GM19351 (cell line): ENCODE data around the gene FGR.
A peak's percentile ranks its signal among the peaks of the same experiment; 100 is the strongest.
"Not testable (repeated sequence)": the region's sequence is repeated elsewhere in the genome, so short reads cannot be mapped to it uniquely, and the experiment has no call there.

ENCODE experiments used
- ATAC-seq: cut with Tn5 transposase; IDR thresholded peaks from one replicate; pipeline ENCODE4 v1.9.1; 2021; ENCODE audit warnings: mild to moderate bottlenecking, moderate library complexity; ENCODE audit not compliant: unreplicated experiment

FGR gene

DNA sequence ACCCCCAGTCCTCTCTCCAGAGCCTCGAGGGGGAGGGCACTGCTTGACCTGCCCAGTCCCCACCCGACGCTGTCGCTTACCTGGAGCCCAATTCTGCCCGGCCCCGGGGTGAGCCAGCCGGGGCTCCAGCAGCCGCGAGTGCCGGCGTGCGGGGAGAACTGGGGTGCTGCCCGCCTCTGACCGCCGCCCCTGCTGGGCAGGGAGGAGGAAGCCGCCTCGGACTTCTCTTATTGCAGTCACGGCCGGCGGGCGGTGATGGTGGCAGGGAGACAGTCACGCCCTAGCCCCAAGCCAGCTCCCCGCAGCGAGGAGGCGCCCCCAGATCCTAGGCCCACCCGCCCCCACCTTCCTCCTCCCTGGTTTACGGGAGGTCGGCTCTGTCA lies at the start of gene FGR:
TSS of gene FGR (minus strand) at position 201 of the 383 bp plus-strand sequence. CDS start 11,269 bp downstream, outside the sequence.
- ATAC-seq, result no peak

DNA sequence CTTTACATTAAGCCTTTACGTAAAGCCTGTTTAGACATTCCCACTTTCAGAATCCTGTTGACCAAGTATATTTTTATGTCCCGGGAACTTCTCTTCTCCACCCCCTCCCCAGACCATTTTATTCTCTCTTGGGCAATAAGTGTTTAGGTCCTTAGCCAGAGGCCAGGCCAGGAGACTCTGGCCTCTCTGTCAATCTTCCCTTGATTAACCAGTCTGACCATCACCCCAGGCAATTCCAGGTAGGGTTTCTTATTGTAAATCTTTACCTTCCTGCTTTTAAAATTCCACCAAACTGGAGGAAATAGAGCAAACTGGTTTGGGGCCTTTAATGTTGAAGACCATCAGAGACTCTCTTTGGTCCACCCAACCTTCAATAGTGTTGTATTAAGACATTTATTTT lies 49.2 kb upstream of the FGR start:
- no peak for ATAC-seq

- no peak for ATAC-seq
Measured at GRCh38 chr1:27682351-27682944, 47.5 kb upstream of the FGR start.

GRCh38 chr1:27681580-27681979 lies 46.6 kb upstream of the FGR start:
- ATAC-seq, result not testable (repeated sequence)

GRCh38 chr1:27680225-27680791 lies 45.3 kb upstream of the FGR start:
- not testable (repeated sequence) for ATAC-seq

DNA sequence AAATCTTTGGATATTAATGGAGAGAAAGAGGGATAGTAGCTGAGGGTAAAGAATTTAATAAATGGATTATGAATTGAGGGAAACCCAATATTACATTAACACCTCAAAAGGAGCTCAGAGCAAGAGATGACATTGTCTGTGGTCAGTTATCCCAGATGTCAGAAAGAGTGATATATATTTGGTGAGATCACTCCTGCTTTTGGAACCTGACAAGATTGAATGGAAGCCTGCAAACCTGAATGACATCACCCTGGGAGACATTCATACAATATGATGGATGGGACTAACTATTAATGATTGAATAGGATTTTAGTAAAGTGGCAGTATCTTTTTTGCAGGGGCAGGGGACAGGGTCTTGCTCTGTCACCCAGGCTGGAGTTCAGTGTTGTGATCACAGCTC lies 43.8 kb upstream of the FGR start:
- no peak for ATAC-seq

DNA sequence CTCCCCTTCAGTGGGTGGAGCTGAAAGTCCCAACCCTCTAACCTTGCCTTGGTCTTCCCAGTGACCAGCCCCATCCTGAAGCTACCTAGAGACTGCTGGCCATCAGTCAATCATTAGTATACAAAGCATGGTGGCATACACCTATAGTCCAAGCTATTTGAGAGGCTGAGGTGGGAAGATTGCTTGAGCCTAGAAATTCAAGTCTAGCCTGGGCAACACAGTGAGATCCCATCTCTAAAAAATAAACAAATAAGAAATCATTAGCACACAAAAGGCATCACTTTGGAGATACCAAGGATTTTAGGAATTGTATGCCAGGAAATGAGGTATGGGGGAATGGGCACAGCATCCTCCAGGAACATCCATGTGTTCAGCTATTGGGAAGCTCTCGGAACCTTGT lies 41.4 kb upstream of the FGR start:
- ATAC-seq, result no peak

DNA sequence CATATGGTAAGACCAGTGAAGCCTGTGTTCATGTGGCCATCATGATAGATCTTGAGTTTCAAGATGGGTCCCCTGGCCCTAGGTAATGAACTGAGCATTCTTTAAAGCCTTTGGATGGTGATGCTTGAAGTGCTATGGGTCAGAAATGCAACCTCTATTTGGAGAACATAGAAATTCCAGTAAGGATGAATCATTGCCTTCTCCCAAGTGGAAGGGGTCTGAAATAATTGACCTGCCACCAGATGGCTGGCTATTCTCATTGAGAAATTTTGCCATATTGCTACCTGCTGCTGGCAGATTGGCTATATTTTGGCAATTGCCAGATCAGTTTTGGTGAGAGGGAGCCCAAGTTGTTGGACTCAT lies 37.7 kb upstream of the FGR start:
- no peak for ATAC-seq

- ATAC-seq, result peak; percentile 83
Measured at GRCh38 chr1:27671964-27672749, 37.2 kb upstream of the FGR start, which contains the start of gene IFI6. Gene IFI6 (minus strand): TSS chr1:27672192. CDS start chr1:27669314, 2,878 bp downstream.

GRCh38 chr1:27669876-27670275 lies 34.9 kb upstream of the FGR start:
- ATAC-seq, result no peak

DNA sequence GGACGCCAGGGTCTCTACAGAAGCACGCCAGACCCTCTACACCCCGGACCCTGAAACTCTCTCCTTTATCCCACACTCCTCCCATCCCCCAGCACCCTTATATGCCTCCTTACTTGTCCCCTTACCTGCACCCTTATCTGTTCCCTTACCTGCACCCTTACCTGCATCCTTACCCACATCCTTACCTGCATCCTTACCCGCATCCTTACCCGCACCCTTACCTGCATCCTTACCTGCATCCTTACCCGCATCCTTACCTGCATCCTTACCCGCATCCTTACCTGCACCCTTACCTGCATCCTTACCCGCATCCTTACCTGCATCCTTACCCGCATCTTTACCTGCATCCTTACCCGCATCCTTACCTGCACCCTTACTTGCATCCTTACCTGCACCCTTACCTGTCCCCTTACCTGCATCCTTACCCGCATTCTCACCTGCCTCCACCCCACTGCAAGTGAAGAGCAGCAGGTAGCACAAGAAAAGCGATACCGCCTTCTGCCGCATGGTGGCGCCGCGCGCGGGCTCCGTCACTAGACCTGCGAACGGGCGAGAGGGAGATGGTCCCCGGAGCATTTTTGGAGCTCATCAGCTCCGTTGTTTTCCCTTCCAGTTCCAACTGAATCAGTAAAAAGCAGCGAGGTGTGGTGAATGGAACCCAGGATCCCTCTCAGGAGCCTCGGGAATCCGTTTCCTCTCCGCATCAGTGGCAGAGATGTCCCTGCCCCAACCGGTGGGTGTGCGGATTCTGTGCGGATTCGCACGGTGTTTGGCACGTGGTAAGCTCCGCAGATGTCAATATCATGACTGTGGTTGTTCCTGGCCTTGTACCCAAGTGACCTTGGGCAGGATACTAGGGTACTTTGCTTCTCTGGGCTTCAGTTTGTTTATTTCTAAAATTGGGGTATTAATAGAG lies 34.1 kb upstream of the FGR start:
- ATAC-seq, result no peak

- ATAC-seq, result no peak
Measured at GRCh38 chr1:27668121-27668807, 33.3 kb upstream of the FGR start.

DNA sequence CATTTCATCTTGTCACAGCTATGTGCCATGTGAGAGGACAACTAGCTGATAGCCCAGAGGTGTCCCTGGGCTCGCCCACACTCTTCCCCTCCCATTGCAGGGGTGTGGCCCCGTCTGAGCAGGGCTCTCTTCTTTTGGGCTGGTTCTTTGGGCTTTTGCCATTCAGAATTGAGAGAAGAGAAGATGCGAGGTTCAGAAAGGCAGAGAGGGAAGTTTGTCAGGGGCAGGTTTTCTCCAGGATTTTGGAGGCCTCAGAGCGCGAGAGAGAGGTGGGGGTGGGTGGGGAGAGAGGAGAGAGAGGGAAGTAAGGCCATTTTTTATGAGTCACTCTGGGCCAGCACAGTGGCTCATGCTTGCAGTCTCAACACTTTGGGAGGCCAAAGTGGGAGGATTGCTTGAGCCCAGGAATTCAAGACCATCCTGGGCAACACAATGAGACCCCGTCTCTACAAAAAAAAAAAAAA lies 31.8 kb upstream of the FGR start:
- no peak for ATAC-seq

DNA sequence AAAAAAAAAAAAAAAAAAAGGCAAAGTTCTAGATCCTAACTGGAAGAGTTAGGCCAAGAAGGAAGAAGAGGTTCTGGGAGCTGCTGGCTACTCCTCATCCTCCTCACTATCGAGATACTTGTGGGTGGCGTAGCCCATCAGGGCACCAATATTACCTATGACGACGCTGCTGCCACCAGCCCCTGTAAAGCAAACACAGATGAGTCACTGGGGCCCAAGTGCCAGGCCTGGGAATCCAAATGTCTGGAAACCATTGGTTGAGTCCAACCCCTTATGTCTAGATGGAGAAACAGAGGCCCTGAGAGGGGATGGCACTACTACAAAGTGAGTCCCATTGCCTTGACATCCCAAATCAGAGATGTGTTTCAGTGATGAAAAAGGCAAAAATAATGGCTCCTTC lies 31.3 kb upstream of the FGR start:
- ATAC-seq, result no peak

DNA sequence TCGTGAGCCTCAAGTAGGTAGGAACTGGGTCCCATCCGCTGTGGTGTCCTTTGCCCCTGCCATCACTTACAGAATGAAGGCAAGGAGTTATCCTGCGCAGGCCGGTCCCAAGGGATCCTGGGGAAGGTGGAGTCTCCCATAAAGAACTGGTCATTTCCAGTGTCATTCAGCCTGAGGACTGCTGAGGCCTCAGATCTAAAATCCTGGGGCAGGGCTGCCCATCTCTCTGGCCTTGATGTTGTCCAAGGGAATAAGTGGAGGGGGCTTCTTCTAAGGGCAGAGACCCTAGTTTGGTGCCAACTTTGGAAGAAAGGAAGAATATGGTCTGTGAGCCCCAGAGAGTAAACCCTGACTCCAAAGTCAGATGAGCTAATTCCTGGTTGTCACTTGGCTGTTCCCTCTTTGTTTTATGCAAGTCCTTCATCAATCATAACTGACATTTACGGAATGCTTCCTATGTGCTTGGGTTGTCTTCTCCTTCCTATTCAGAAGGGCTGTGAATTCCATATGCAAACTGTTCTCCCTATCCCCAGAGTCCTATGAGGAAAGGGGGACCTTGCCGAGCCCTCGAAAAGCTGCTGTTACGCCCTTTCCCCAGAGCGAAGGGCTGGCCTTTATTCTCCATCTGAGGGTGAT lies 30.1 kb upstream of the FGR start:
- ATAC-seq, result no peak

DNA sequence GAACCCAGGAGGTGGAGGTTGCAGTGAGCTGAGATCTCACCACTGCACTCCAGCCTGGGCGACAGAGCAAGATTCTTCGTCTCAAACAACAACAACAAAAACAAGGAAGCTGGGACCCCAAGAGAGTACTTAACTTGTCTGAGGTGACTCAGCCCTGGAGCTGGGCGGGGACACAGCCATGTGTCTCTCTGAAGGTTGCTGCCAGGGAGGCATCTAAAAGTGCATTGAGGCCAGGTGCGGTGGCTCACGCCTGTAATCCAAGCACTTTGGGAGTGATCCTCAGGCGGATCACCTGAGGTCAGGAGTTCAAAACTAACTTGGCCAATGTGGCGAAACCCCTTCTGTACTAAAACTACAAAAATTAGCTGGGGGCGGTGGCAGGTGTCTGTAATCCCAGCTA lies 29.3 kb upstream of the FGR start:
- no peak for ATAC-seq

- ATAC-seq, result peak; percentile 36
Measured at GRCh38 chr1:27662707-27663393, 27.9 kb upstream of the FGR start.

DNA sequence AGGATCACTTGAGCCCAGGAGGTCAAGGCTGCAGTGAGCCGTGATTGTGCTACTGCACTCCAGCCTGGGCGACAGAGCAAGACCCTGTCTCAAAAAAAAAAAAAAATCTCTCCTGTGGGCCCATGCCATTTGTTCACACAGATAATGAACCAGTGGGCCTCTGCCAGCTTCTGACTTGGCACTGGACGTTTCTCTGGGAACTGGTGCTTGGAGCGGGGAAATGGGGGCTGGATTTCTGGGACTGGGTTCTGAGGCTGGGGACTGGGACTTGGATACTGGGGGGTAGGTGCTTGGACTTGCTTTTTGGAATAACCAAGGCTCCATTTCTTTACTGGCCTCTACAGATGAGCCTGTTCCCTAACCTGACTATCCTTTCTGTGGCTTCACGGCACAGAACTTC lies 27.3 kb upstream of the FGR start:
- no peak for ATAC-seq

- ATAC-seq, result no peak
Measured at GRCh38 chr1:27661412-27662075, 26.6 kb upstream of the FGR start.
